ENCODE measurements around the gene NTM.

DNA sequence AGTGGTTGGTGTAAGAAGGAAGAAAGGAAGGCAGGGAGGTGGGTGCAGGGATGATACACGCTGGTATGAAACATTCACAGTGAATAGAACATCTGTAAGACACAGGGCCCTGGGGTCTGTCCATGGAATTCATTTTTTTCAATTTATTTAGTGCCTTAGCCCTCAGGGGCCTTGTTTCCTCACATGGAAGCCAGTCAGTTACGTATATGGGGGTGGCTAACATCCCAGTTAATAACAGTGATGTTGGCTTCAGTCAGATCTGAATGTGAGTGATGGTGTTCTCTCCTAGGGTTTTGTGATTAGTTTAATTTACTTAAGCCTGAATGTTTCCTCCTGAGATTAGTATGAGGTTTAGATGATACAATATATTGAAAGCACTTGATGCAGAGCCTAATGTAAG lies 577.1 kb downstream of the NTM start:
- TF ChIP-seq, protein P1, sequence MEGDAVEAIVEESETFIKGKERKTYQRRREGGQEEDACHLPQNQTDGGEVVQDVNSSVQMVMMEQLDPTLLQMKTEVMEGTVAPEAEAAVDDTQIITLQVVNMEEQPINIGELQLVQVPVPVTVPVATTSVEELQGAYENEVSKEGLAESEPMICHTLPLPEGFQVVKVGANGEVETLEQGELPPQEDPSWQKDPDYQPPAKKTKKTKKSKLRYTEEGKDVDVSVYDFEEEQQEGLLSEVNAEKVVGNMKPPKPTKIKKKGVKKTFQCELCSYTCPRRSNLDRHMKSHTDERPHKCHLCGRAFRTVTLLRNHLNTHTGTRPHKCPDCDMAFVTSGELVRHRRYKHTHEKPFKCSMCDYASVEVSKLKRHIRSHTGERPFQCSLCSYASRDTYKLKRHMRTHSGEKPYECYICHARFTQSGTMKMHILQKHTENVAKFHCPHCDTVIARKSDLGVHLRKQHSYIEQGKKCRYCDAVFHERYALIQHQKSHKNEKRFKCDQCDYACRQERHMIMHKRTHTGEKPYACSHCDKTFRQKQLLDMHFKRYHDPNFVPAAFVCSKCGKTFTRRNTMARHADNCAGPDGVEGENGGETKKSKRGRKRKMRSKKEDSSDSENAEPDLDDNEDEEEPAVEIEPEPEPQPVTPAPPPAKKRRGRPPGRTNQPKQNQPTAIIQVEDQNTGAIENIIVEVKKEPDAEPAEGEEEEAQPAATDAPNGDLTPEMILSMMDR (IDR thresholded peaks at IDR 0.05) = no peak
- TF ChIP-seq POLR2A (IDR thresholded peaks at IDR 0.05) (no peak), POLR2AphosphoS5 (IDR thresholded peaks at IDR 0.05) (no peak), EP300 (IDR thresholded peaks at IDR 0.05; ENCODE audit: low read depth) (no peak)

Data from transverse colon (tissue), 4 donors.